HCT116 (cell line): ENCODE measurements around the gene KLHL22. TPM values are rescaled to one million over a fixed set of nuclear protein-coding genes. Genes with fewer than 3 reads are reported as not detected.
"Not testable (repeated sequence)": the region's sequence is repeated elsewhere in the genome, so short reads cannot be mapped to it uniquely, and the experiment has no call there.

Source experiments
- ATAC-seq: fragments of 200-7000 bp; cut with Tn5 transposase; 2 replicates; pipeline ENCODE4 v1.9.1; 2020; ENCODE audit warnings: mild to moderate bottlenecking, moderate library complexity
- BruUV-seq: library from RNA; stranded (reverse); fragments of 400-500 nt; replicated peaks from 2 replicates; lab custom pipeline; 2021; lab: Mats Ljungman, UMichigan
- CTCF ChIA-PET: fragments of 300-600 bp; sonication (Branson Sonifier 250); formaldehyde crosslinking; loops from one replicate; lab custom pipeline; 2021; ENCODE audit warnings: antibody characterized with exemption; lab: Charles Lee
- POLR2A ChIA-PET: fragments of 300-600, 350-600 bp; sonication (Branson Sonifier 250); formaldehyde crosslinking; loops from one replicate; lab custom pipeline; 2021; ENCODE audit warnings: antibody characterized with exemption; lab: Charles Lee
- RAD21 ChIA-PET, 2 experiments: fragments of 300-600 bp; sonication (Branson Sonifier 250); formaldehyde crosslinking; loops; one replicate each; lab custom pipeline; 2023; ENCODE audit warnings: low total read pairs in 2 of 2; ENCODE audit not compliant: uncharacterized antibody in 2 of 2, unreplicated experiment in 2 of 2, low non-redundant PET in 1 of 2; lab: Charles Lee
- DNase-seq: peaks from one replicate; pipeline ENCODE4 v3.0.0-alpha.2; 2010; ENCODE audit warnings: low read depth, low spot score
- H2AFZ ChIP-seq: fragments of 200-600 bp; shearing (Covaris generic), sonication (generic); 2 replicates; pipeline ENCODE4 v1.6.1; 2017; ENCODE audit warnings: low read depth, mixed run types, mixed read lengths, antibody characterized with exemption, low read length; ENCODE audit not compliant: poor library complexity, severe bottlenecking
- H3K27ac ChIP-seq: 2 replicates; pipeline ENCODE4 v1.5.1; 2012; ENCODE audit warnings: low read depth, low read length
- H3K27me3 ChIP-seq: fragments of 200-600 bp; sonication (generic); 2 replicates; pipeline ENCODE4 v1.6.1; 2016; ENCODE audit warnings: mixed run types, low read length, mixed read lengths; ENCODE audit not compliant: insufficient read depth
- H3K36me3 ChIP-seq, 2 experiments: fragments of 200-500 bp in 1 of 2; fragments of 200-600 bp in 1 of 2; sonication (Bioruptor generic) in 1 of 2; sonication (generic) in 1 of 2; 2 replicates each; pipeline versions ENCODE4 v1.5.1 to v1.6.1; 2014 to 2016; ENCODE audit warnings: low read length in 2 of 2, inconsistent platforms in 1 of 2, mixed read lengths in 1 of 2, mixed run types in 1 of 2; ENCODE audit not compliant: insufficient read depth in 2 of 2, control insufficient read depth in 1 of 2
- H3K4me1 ChIP-seq, 2 experiments: fragments of 200-600 bp in 1 of 2; sonication (generic) in 1 of 2; 2 replicates each; pipeline versions ENCODE4 v1.5.1 to v1.6.1; 2012 to 2017; ENCODE audit warnings: low read length in 2 of 2, inconsistent platforms in 1 of 2, mild to moderate bottlenecking in 1 of 2, mixed read lengths in 1 of 2, mixed run types in 1 of 2, moderate library complexity in 1 of 2; ENCODE audit not compliant: insufficient read depth in 2 of 2, control insufficient read depth in 1 of 2
- H3K4me2 ChIP-seq: fragments of 200-600 bp; sonication (generic); 2 replicates; pipeline ENCODE4 v1.6.1; 2017; ENCODE audit warnings: mixed run types, low read length, mixed read lengths
- H3K4me3 ChIP-seq, 2 experiments: fragments of 200-600 bp in 1 of 2; sonication (generic) in 1 of 2; replicated peaks in 1 of 2; 2 replicates each; pipeline ENCODE4 v1.5.1; 2011 to 2016; ENCODE audit warnings: low read length in 2 of 2, control low read depth in 1 of 2, low read depth in 1 of 2, mild to moderate bottlenecking in 1 of 2, mixed read lengths in 1 of 2, mixed run types in 1 of 2
- H3K79me2 ChIP-seq: fragments of 200-600 bp; sonication (generic); 2 replicates; pipeline ENCODE4 v1.6.1; 2017; ENCODE audit warnings: mild to moderate bottlenecking, mixed run types, low read length, moderate library complexity, mixed read lengths; ENCODE audit not compliant: insufficient read depth
- H3K9ac ChIP-seq: fragments of 200-600 bp; sonication (generic); 2 replicates; pipeline ENCODE4 v1.6.1; 2016; ENCODE audit warnings: low read length, mixed read lengths
- H3K9me2 ChIP-seq: fragments of 200-600 bp; sonication (generic), shearing (Covaris generic); 2 replicates; pipeline ENCODE4 v1.6.1; 2017; ENCODE audit warnings: mixed run types, mild to moderate bottlenecking, moderate library complexity; ENCODE audit not compliant: insufficient read depth
- H3K9me3 ChIP-seq, 2 experiments: fragments of 200-500 bp in 1 of 2; fragments of 200-600 bp in 1 of 2; sonication (Bioruptor generic) in 1 of 2; sonication (generic) in 1 of 2; 2 replicates each; pipeline ENCODE4 v1.6.1; 2014 to 2017; ENCODE audit warnings: low read length in 2 of 2, mixed read lengths in 2 of 2, inconsistent platforms in 1 of 2, low read depth in 1 of 2, mild to moderate bottlenecking in 1 of 2, mixed run types in 1 of 2, moderate library complexity in 1 of 2; ENCODE audit not compliant: control insufficient read depth in 1 of 2, insufficient read depth in 1 of 2
- H4K20me1 ChIP-seq: fragments of 200-600 bp; sonication (generic), shearing (Covaris generic); 2 replicates; pipeline ENCODE4 v1.6.1; 2017; ENCODE audit warnings: mixed run types, mild to moderate bottlenecking, moderate library complexity; ENCODE audit not compliant: insufficient read depth
- CBX3 ChIP-seq: IDR thresholded peaks from 2 replicates; pipeline ENCODE4 v1.6.1; 2012; ENCODE audit warnings: low read depth
- ELF1 ChIP-seq: IDR thresholded peaks from 2 replicates; pipeline ENCODE4 v1.6.1; 2012; ENCODE audit warnings: low read depth, borderline replicate concordance
- FOSL1 ChIP-seq: IDR thresholded peaks from 2 replicates; pipeline ENCODE4 v1.6.1; 2012; ENCODE audit warnings: low read depth
- POLR2A ChIP-seq: IDR thresholded peaks from 2 replicates; pipeline ENCODE4 v1.7.0; 2011; ENCODE audit warnings: borderline replicate concordance; ENCODE audit not compliant: insufficient read depth, insufficient read length; ENCODE audit errors: extremely low read depth
- RAD21 ChIP-seq: IDR thresholded peaks from 2 replicates; pipeline ENCODE4 v1.6.1; 2012; ENCODE audit warnings: low read depth, mild to moderate bottlenecking
- SRF ChIP-seq: IDR thresholded peaks from 2 replicates; pipeline ENCODE4 v1.6.1; 2012; ENCODE audit warnings: low read depth
- TCF7L2 ChIP-seq: IDR thresholded peaks from 2 replicates; pipeline ENCODE4 v1.7.0; 2011; ENCODE audit warnings: borderline replicate concordance, inconsistent platforms; ENCODE audit not compliant: insufficient read depth, insufficient read length; ENCODE audit errors: extremely low read depth
- intact Hi-C: fragments of 100-400 bp; cut with micrococcal nuclease; formaldehyde crosslinking; loops from 2 replicates; pipeline ENCODE4 v1.10.0; 2022
- total RNA-seq: library from RNA; stranded (reverse); gene quantifications from one replicate; pipeline ENCODE4 v1.2.1, GENCODE V29; 2021; ENCODE audit not compliant: unreplicated experiment
- TF ChIP-seq, protein P1 (sequence below): IDR thresholded peaks from 2 replicates; pipeline ENCODE4 v1.6.1; 2012; ENCODE audit warnings: low read depth
- TF ChIP-seq, protein P2 (sequence below): IDR thresholded peaks from 2 replicates; pipeline ENCODE4 v1.6.1; 2012

KLHL22 gene
- total RNA-seq, 1 experiment from 2014 or later: 16.4 TPM

GRCh38 chr22:20451129-20451778, 44.3 kb downstream of the KLHL22 start:
- intact Hi-C loops: not testable (repeated sequence)

GRCh38 chr22:20450551-20450906, 45.1 kb downstream of the KLHL22 start:
- ChIA-PET RAD21 (no interaction called here), CTCF (no interaction called here), POLR2A (no interaction called here)
- intact Hi-C loops: no loop called here
- BruUV-seq: no TSS peak
- Histone ChIP-seq H3K9ac (no peak overlapping the region), H3K27me3 (no peaks in the 10 kb centered on the region), H3K4me2 (no peak overlapping the region), H2AFZ (no peak overlapping the region), H3K36me3 (no peaks in the 10 kb centered on the region; a peak in 1 of 4 replicates), H3K9me3 (no peaks in the 10 kb centered on the region), H3K27ac (no peak overlapping the region), H3K79me2 (no peaks in the 10 kb centered on the region), H4K20me1 (no peaks in the 10 kb centered on the region), H3K4me3 (no peak overlapping the region), H3K9me2 (no peaks in the 10 kb centered on the region), H3K4me1 (no peaks in the 10 kb centered on the region)
- DNase-seq: no peak
- TF ChIP-seq FOSL1 (no peak), TCF7L2 (no peak), POLR2A (no peak), SRF (no peak), ELF1 (no peak), CBX3 (no peak), RAD21 (no peak)
- TF ChIP-seq, protein P1, sequence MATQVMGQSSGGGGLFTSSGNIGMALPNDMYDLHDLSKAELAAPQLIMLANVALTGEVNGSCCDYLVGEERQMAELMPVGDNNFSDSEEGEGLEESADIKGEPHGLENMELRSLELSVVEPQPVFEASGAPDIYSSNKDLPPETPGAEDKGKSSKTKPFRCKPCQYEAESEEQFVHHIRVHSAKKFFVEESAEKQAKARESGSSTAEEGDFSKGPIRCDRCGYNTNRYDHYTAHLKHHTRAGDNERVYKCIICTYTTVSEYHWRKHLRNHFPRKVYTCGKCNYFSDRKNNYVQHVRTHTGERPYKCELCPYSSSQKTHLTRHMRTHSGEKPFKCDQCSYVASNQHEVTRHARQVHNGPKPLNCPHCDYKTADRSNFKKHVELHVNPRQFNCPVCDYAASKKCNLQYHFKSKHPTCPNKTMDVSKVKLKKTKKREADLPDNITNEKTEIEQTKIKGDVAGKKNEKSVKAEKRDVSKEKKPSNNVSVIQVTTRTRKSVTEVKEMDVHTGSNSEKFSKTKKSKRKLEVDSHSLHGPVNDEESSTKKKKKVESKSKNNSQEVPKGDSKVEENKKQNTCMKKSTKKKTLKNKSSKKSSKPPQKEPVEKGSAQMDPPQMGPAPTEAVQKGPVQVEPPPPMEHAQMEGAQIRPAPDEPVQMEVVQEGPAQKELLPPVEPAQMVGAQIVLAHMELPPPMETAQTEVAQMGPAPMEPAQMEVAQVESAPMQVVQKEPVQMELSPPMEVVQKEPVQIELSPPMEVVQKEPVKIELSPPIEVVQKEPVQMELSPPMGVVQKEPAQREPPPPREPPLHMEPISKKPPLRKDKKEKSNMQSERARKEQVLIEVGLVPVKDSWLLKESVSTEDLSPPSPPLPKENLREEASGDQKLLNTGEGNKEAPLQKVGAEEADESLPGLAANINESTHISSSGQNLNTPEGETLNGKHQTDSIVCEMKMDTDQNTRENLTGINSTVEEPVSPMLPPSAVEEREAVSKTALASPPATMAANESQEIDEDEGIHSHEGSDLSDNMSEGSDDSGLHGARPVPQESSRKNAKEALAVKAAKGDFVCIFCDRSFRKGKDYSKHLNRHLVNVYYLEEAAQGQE: no peak
- TF ChIP-seq, protein P2, sequence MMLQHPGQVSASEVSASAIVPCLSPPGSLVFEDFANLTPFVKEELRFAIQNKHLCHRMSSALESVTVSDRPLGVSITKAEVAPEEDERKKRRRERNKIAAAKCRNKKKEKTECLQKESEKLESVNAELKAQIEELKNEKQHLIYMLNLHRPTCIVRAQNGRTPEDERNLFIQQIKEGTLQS: no peak
- no peak for ATAC-seq

More at GRCh38 chr22:20451129-20451778, 44.3 kb downstream of the KLHL22 start:
- H3K27me3 ChIP-seq, H3K4me2 ChIP-seq, H4K20me1 ChIP-seq, H3K27ac ChIP-seq, CTCF ChIA-PET, DNase-seq, POLR2A ChIA-PET, H3K9me2 ChIP-seq, H3K9ac ChIP-seq, H3K9me3 ChIP-seq, BruUV-seq, ATAC-seq, H3K4me3 ChIP-seq, H2AFZ ChIP-seq, H3K36me3 ChIP-seq, RAD21 ChIA-PET, H3K4me1 ChIP-seq, H3K79me2 ChIP-seq: not testable (repeated sequence)
